Renal cortex interstitium (tissue), 11 donors: Measurements from ENCODE around the gene POF1B. TPM values are rescaled to one million over a fixed set of nuclear protein-coding genes. Genes with fewer than 3 reads are reported as not detected.

Experiments
- DNase-seq, 11 donors: peaks; one replicate each; pipeline ENCODE4 v3.0.0-alpha.2; 2013; ENCODE audit warnings: low read depth in 9 of 11, low spot score in 4 of 11; ENCODE audit errors: extremely low read depth in 1 of 11
- polyA plus RNA-seq, 3 donors: library from polyadenylated mRNA; unstranded; fragments of 120-200 nt; gene quantifications; one replicate each; pipeline ENCODE4 v1.2.1, GENCODE V29; 2013; ENCODE audit not compliant: insufficient read length in 3 of 3

Gene POF1B
- polyA plus RNA-seq, 3 donors, result 0.33 to 0.38 (median 0.34) TPM

DNA sequence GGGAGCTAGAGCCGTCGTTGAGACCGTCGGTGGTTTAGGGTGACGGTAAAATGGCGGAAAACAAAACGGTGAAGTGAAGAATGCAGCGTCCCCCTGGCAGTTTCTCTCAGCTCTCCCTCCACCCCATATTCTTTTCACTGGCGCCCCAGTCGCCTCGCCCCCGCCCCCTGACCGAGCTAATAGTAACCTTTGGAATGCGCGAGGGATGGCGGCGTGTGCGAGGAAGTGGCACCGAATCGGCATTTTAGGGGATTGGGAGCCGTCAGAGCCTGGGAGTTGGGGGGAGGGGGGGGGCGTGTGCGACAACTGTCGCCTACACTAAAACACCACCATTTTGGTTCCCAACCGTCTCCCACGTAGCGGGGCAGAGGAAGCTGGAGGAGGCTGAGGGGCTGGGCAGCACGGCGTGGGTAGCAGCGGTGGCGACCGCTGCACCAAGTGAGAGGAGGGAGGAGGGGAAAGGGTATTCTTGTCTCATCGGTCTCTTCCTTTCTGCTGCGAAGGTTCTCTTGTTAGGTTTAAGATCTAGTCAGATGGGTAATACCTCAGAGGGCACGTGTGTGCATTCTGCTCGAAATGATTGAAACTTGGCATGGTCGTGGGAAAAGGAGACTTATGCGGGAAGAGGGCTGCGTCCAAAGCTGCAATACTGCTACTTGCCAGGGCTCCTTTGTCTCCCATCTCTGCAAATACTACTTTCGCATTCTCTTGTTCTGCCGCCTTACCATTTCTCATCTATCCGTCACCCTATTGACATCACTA lies 134.8 kb downstream of the POF1B start:
- DNase-seq, result peak in 10 of 11 donors; percentile 13 to 46 (median 32)

DNA sequence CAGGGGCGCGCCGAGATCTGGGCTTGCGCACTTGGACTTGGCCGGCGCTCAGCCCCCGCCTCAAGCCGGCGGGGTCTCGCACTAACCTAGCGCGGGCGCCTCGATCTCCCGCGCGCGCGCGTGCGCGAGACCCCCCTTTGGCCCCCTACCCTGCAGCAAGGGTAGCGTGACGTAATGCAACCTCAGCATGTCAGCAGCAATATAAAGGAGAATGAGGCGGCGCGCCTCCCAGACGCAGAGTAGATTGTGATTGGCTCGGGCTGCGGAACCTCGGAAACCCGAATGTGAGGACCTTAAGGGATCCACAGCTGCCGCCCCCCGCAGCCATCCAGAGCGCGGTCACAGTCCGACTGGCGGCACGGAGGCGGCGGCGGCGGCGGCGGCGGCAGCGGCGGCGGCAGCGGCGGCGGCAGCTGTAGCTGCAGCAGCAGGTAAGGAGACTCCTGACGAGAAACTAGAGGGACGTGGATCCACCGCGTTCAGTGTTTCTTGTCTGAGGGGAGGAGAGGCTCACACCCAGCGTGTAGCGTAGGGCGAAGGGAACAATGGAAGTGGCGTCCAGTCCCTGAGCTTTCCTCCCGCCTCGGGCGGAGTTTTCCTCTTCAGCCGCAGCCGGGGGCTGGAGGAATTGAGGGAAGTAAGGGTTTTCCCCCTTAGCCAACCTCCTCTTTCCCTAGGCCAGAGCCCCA lies 135.6 kb downstream of the POF1B start, which contains the start of the genes SATL1 and ZNF711:
Gene SATL1, minus strand, starts transcription at position 19 of the 689 bp plus-strand sequence. CDS start 134,811 bp downstream, outside the sequence.
Gene ZNF711, plus strand, starts transcription at position 231 of the 689 bp plus-strand sequence. CDS start 3,582 bp downstream, outside the sequence.
- peak; percentile 68 to 89 (median 82) for DNase-seq

DNA sequence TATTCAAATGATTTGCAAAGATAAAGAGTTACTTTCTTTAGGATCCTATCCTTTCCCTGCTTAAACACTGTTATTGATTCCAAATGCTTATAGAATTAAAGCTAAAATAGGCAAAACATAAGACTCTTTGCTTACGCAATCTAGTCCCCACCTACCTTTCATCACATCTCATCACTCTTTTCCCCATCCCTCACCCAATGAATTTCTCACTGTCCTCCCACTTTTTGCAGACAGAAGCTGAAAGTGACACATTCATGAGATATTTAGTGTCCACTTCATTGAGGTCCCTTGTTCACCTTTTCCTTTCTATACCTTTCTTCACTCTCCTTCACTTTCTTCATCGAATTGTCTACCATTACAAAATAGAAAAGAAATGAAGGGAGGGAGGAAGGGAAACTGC lies 136.3 kb downstream of the POF1B start:
- peak in 2 of 11 donors; percentile 0 to 12 for DNase-seq

Other genes starting within 250 kb of the POF1B start
- gene SATL1, start 135.9 kb downstream of the POF1B start, polyA plus RNA-seq, result under 1 TPM; 0.39 to 0.56 (median 0.55) TPM
- gene ZNF711, start 135.7 kb downstream of the POF1B start, polyA plus RNA-seq, result 10 to 100 TPM; 69.9 to 86.7 (median 80.0) TPM